Astrocyte (in vitro differentiated cells and primary cell): ENCODE data around the gene FRMD5.

Experiments used
- EZH2 ChIP-seq: IDR thresholded peaks from 2 replicates; pipeline ENCODE4 v1.6.1; 2012; ENCODE audit warnings: mild to moderate bottlenecking, low read length, inconsistent platforms; ENCODE audit not compliant: insufficient read depth
- TF ChIP-seq, protein P1 (sequence below): IDR thresholded peaks from 2 replicates; pipeline ENCODE4 v1.5.1; 2011; ENCODE audit warnings: low read depth, mild to moderate bottlenecking, inconsistent platforms, low read length, moderate library complexity; ENCODE audit not compliant: insufficient read depth

DNA sequence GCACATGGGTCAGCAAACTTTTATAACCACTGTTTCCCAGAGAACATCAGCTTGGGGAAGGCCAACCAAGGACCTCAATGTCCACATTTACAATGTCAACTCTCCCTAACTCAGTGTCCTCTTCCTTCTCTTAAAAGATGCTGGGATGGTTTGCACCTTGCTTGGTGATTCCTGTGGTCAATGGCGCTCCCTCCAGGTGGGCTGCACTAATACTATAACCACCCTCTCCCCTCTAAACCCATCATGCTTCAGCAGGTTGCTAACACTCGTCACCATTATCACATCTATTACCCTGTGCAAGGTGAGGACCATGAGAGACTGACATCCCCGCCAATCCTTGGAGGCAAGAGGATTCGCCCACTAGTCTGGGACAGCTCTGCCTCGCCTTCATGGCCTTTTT, 65.2 kb downstream of the FRMD5 start:
- TF ChIP-seq, protein P1, sequence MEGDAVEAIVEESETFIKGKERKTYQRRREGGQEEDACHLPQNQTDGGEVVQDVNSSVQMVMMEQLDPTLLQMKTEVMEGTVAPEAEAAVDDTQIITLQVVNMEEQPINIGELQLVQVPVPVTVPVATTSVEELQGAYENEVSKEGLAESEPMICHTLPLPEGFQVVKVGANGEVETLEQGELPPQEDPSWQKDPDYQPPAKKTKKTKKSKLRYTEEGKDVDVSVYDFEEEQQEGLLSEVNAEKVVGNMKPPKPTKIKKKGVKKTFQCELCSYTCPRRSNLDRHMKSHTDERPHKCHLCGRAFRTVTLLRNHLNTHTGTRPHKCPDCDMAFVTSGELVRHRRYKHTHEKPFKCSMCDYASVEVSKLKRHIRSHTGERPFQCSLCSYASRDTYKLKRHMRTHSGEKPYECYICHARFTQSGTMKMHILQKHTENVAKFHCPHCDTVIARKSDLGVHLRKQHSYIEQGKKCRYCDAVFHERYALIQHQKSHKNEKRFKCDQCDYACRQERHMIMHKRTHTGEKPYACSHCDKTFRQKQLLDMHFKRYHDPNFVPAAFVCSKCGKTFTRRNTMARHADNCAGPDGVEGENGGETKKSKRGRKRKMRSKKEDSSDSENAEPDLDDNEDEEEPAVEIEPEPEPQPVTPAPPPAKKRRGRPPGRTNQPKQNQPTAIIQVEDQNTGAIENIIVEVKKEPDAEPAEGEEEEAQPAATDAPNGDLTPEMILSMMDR: no peak
- TF ChIP-seq EZH2: no peak
